ENCODE measurements around the gene SUSD6.

SUSD6 gene, protein sequence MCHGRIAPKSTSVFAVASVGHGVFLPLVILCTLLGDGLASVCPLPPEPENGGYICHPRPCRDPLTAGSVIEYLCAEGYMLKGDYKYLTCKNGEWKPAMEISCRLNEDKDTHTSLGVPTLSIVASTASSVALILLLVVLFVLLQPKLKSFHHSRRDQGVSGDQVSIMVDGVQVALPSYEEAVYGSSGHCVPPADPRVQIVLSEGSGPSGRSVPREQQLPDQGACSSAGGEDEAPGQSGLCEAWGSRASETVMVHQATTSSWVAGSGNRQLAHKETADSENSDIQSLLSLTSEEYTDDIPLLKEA

GRCh38 chr14:69611172-69612013, at the start of gene SUSD6:
Gene SUSD6 (plus strand): TSS chr14:69611596. CDS start chr14:69658593, 46,997 bp downstream.
- peak; percentile 93 for DNase-seq

- DNase-seq: no peak
Observed at GRCh38 chr14:69561893-69562292, 49.5 kb upstream of the SUSD6 start.

- no peak for DNase-seq
Observed at GRCh38 chr14:69567563-69567962, 43.8 kb upstream of the SUSD6 start.

DNA sequence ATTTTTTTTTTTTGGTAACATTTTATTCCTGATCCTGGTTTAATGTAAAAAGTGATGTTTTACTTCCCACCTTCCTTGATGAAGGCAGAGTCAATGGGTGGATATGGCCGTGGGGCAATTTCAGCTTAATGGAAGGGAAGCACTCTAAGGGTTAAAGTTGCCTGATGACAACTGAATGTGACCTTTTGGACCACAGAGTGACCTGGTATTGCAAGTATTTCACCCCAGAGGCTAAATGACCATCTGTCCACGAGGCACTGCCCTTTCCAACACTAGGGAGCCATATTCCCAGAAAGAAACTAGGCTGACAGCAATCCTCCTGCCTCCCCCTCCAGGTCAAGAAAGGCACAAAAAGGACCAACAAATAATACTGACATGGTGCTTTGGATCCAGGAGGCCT, 41.5 kb upstream of the SUSD6 start:
- DNase-seq: no peak

- DNase-seq: no peak
Observed at GRCh38 chr14:69570836-69571330, 40.5 kb upstream of the SUSD6 start.

DNA sequence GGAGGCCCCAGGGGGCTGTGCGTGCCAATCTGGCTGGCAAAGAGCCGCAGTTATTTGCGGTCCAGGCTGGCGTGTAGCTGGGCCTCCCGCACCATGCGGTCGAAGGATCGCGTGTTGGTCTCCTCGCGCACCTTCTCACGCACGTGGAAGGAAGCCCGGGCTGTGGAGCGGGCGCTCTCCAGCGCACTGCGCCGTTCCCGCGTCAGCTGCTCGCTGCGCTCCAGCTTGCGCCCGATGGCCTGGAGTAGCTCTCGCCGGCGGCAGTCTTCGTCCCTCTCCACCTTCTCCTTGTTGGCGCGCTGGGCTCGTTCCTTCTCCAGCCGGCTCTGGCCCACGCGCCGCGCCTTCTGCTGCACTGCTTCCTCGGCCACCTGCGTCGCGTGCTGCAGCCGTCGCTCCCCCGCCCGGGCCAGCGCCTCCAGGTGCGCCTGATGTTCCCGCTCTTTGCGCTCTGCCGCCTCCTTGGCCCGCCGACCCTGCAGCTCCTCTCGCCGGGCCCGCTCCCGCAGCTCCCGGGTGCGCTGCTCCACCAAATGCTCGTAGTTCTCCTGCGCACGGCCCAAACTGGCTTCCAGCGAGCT, 39.9 kb upstream of the SUSD6 start:
- DNase-seq: no peak

DNA sequence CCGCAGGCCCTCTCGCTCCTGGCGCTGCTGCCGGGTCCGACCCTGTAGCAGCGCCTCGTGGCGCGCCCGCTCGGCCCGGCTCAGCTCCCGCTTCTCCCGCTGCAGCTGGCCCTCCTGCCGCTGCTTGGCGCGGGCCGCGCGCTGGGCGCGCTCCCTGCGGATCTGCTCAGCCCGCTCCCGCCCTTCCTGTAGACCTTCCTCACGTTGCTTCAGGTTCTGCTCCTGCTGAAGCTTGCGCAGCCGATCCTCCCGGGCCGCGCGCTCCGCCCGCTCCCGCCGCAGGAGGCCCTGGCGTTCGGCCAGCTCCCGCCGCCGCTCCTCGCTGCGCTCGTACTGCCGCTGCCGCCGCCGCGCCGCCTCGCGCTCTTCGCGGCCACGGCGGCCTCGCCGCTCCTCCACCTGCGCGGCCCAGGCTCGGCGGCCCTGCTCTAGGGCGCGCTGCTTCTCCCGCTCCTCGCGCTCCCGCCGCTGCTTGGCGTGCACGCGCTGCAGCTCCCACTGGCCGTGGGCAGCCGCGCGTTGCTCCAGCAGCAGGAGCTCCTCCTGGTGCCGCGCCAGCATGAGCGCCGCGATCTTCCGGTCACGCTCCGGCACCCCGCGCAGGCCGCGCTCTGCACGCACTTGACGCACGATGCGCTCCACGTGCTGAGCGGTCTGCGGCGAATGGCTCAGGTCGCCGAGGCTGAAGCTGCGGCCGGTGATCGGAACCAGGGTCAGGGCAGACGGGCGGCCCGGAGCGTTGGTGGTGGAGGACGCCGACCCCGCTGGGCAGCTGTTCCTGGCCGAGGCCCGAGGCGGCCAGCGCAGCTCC, 39.2 kb upstream of the SUSD6 start:
- DNase-seq: no peak

GRCh38 chr14:69572841-69573135, 38.6 kb upstream of the SUSD6 start:
- no peak for DNase-seq

DNA sequence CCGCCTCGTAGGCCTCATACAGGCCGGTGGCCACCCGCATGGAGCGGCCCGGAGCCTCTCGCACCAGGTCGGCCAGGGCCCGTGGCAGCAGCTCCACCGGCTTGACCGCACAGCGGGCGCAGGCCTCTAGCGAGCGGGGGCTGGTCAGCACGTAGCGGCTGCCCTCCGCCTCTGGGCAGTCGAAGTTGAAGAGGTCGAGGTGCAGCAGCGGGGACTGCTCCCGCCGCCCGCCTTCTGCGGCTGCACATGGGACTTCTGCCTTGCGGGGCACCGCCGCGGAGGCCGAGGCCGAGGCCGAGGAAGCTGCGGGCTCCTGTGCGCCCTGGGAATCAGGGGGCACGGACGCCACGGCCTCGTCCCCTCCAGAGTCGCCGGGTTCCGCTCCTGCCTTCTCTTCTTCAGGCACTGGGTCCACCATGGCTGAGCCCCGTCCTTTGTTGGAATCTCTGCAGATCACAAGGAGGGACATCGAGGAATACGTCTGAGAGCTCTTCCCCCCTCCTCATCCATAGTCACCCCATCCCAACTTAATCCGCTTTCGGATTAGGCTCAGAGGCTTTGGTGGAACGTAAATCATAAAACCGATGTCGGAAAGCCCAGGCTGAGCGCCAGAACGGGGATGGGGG, 38.1 kb upstream of the SUSD6 start:
- no peak for DNase-seq

DNA sequence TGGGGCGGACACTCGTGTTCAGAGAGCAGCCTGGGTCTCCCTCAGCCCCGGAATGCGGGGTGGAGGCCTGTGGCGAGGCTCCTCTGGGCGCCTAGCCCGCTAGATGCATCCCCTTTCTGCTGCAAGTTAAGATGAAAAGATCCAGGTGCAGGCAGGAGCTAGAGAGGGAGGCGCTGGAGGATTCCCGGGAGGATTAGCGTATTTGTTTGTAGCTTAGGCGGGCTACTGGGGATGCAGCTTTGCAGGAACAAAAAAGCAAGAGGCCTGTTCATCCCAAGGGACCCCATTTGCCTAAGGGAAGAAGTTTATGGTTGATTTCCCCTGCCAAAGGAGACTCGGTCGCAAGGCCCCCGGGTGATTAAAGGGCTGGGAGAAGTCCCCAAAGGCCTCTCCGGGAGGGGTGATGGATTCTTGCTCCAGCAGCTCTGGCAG, 37.5 kb upstream of the SUSD6 start:
- DNase-seq: no peak

- peak; percentile 79 for DNase-seq
Observed at GRCh38 chr14:69574263-69574953, 37.0 kb upstream of the SUSD6 start, which contains the start of gene CCDC177. Gene CCDC177 (minus strand): TSS chr14:69574871. CDS start chr14:69573622, 1,249 bp downstream.

- DNase-seq: no peak
Observed at GRCh38 chr14:69574954-69575295, 36.5 kb upstream of the SUSD6 start.

GRCh38 chr14:69579476-69579875, 31.9 kb upstream of the SUSD6 start:
- DNase-seq: no peak

- no peak for DNase-seq
Observed at GRCh38 chr14:69580009-69580577, 31.3 kb upstream of the SUSD6 start.

GRCh38 chr14:69581316-69581935, 30.0 kb upstream of the SUSD6 start:
- DNase-seq: no peak

- DNase-seq: no peak
Observed at GRCh38 chr14:69582212-69582611, 29.2 kb upstream of the SUSD6 start.

- DNase-seq: no peak
Observed at GRCh38 chr14:69582829-69583228, 28.6 kb upstream of the SUSD6 start.

DNA sequence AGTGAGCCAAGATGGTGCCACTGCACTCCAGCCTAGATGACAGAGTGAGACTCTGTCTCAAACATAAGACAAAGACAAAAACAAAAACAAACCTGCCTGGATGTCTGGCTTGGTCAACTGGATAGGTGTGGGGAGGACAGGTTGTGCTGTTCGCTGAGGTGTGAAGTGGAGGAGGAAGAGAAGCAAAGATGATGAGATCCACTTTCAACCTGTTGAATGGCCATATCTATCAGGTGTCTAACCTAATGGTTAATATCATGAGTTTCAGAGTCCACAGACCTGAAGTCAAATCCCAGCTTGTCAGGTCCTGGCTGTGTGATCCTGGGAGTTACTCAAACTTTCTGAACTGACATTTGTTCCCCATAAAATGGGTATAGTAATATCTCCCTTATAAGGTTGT, 27.0 kb upstream of the SUSD6 start:
- DNase-seq: no peak

DNA sequence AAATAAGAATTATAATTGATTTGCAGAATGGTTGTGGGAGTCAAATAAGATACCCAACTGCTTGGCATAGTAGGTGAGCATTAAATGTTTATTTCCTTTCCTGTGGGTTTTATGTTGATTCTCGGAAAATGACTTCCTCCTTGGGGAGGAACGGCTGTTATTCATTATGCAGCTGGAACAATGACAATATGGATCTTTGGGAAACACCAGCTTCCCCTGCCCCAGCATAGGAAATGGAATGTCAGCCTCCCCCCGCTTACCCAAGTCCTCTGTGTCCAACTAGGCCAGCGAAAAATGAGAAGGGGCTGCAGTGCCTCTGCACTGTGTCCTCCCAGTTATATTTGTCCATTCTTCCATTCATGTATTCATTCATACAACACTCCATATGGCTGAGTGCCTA, 25.0 kb upstream of the SUSD6 start:
- no peak for DNase-seq

- no peak for DNase-seq
Observed at GRCh38 chr14:69587389-69587788, 24.0 kb upstream of the SUSD6 start.

DNA sequence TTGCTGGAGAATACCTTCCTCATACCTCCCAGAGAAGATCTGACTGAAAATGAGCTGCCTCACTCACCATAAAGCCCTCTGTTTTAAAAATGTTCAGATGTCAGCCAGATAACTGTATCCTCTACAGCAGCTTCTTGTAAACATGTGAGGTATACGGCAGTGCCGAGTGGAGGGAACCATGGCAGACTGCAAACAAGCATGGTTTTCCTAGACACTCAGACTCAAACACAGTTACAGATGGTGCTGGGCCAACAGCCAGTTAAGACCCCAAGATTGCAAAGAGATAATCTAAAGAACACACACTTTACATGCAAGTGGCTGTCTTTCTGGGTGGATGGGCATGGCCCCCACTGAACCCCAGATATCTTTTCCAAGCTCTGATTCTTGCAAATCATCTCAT, 20.1 kb upstream of the SUSD6 start:
- DNase-seq: no peak
